Activated CD8-positive, alpha-beta memory T cell treated with anti-CD3 and anti-CD28 coated beads for 48 hours (primary cell): ENCODE measurements around the gene CGGBP1.
A peak's percentile ranks its signal among the peaks of the same experiment; 100 is the strongest.

ENCODE experiments used
- DNase-seq, 3 experiments: peaks; one replicate each; pipeline ENCODE4 v3.0.0-alpha.2; 2020; ENCODE audit warnings: low read depth in 2 of 3, low spot score in 2 of 3

CGGBP1 gene

GRCh38 chr3:88058581-88059379 lies at the start of gene CGGBP1, which contains the start of gene ZNF654:
Gene CGGBP1 (minus strand): TSS chr3:88059005. CDS start chr3:88055976, 3,029 bp downstream.
Gene ZNF654 (plus strand): TSS chr3:88059255. CDS start chr3:88059320, 65 bp downstream.
- DNase-seq = peak; percentile 94 to 99 (median 97)

GRCh38 chr3:88105325-88105724 lies 46.5 kb upstream of the CGGBP1 start:
- no peak for DNase-seq

- no peak for DNase-seq
Measured at GRCh38 chr3:88101142-88101541, 42.3 kb upstream of the CGGBP1 start.

- DNase-seq = no peak
Measured at GRCh38 chr3:88093266-88093665, 34.5 kb upstream of the CGGBP1 start.

GRCh38 chr3:88092270-88092669 lies 33.5 kb upstream of the CGGBP1 start:
- no peak for DNase-seq

- DNase-seq = no peak
Measured at GRCh38 chr3:88090681-88091080, 31.9 kb upstream of the CGGBP1 start.

- no peak for DNase-seq
Measured at GRCh38 chr3:88084097-88084501, 25.3 kb upstream of the CGGBP1 start.

- DNase-seq = no peak
Measured at GRCh38 chr3:88082854-88083253, 24.0 kb upstream of the CGGBP1 start.

- DNase-seq = no peak
Measured at GRCh38 chr3:88078932-88079331, 20.1 kb upstream of the CGGBP1 start.

GRCh38 chr3:88076712-88077111 lies 17.9 kb upstream of the CGGBP1 start:
- DNase-seq = no peak

- DNase-seq = no peak
Measured at GRCh38 chr3:88075497-88075896, 16.7 kb upstream of the CGGBP1 start.

- DNase-seq = no peak
Measured at GRCh38 chr3:88075072-88075471, 16.3 kb upstream of the CGGBP1 start.

GRCh38 chr3:88061746-88062145 lies 2.9 kb upstream of the CGGBP1 start:
- DNase-seq = no peak

- peak in 1 of 3 experiments; percentile 7 for DNase-seq
Measured at GRCh38 chr3:88059380-88060170, 770 bp upstream of the CGGBP1 start.

GRCh38 chr3:88058306-88058580 lies 562 bp downstream of the CGGBP1 start:
- peak in 1 of 3 experiments; percentile 43 for DNase-seq

GRCh38 chr3:88057630-88058305 lies 1.0 kb downstream of the CGGBP1 start:
- no peak for DNase-seq

- no peak for DNase-seq
Measured at GRCh38 chr3:88046766-88047165, 12.0 kb downstream of the CGGBP1 start.

GRCh38 chr3:88044411-88044810 lies 14.4 kb downstream of the CGGBP1 start:
- DNase-seq = no peak

GRCh38 chr3:88041005-88041404 lies 17.8 kb downstream of the CGGBP1 start:
- DNase-seq = no peak

- no peak for DNase-seq
Measured at GRCh38 chr3:88040529-88040928, 18.3 kb downstream of the CGGBP1 start.

GRCh38 chr3:88038566-88038965 lies 20.2 kb downstream of the CGGBP1 start:
- DNase-seq = no peak

- no peak for DNase-seq
Measured at GRCh38 chr3:88036221-88036620, 22.6 kb downstream of the CGGBP1 start.
